ENCODE measurements around the gene MYF6. TPM values are rescaled to one million over a fixed set of nuclear protein-coding genes. Genes with fewer than 3 reads are reported as not detected.

Gene MYF6
- total RNA-seq, 1 experiment from 2014 or later = not detected

- POLR2A ChIA-PET = no interaction called here
- CTCF ChIA-PET = no interaction called here
- H3K4me2 ChIP-seq (ENCODE audit: low read length) = no peak overlapping the region
- no TSS peak for BruUV-seq (replicated peaks)
- H3K4me3 ChIP-seq (replicated peaks in 1 of 2; ENCODE audit: low read depth in 1 of 2, low read length in 2 of 2) = no peak overlapping the region
- no peaks in the 10 kb centered on the region for H3K9me3 ChIP-seq (ENCODE audit: control insufficient read depth in 1 of 2, insufficient read depth in 1 of 2, low read depth in 1 of 2, low read length in 2 of 2)
- TF ChIP-seq EZH2 (IDR thresholded peaks at IDR 0.05) (no peak), RAD21 (IDR thresholded peaks at IDR 0.05; ENCODE audit: low read depth) (no peak), ZNF274 (IDR thresholded peaks at IDR 0.05; ENCODE audit: low read depth, low read length) (no peak), SRF (IDR thresholded peaks at IDR 0.05; ENCODE audit: low read depth) (no peak), ELF1 (IDR thresholded peaks at IDR 0.05; ENCODE audit: borderline replicate concordance, low read depth) (no peak), EGR1 (IDR thresholded peaks at IDR 0.05; ENCODE audit: low read depth) (no peak)
- TF ChIP-seq, protein P1, sequence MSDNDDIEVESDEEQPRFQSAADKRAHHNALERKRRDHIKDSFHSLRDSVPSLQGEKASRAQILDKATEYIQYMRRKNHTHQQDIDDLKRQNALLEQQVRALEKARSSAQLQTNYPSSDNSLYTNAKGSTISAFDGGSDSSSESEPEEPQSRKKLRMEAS (IDR thresholded peaks at IDR 0.05) = no peak
- TF ChIP-seq, protein P2, sequence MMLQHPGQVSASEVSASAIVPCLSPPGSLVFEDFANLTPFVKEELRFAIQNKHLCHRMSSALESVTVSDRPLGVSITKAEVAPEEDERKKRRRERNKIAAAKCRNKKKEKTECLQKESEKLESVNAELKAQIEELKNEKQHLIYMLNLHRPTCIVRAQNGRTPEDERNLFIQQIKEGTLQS (IDR thresholded peaks at IDR 0.05) = no peak
- H3K36me3 ChIP-seq (ENCODE audit: control insufficient read depth in 1 of 2, insufficient read depth in 2 of 2, low read length in 2 of 2) = no peaks in the 10 kb centered on the region
- H3K27ac ChIP-seq (ENCODE audit: low read depth, low read length) = no peak overlapping the region
- intact Hi-C loops (cut with micrococcal nuclease) = no loop called here
- no peaks in the 10 kb centered on the region for H3K4me1 ChIP-seq (ENCODE audit: control insufficient read depth in 1 of 2, insufficient read depth in 2 of 2, low read length in 2 of 2)
- H3K9me2 ChIP-seq (ENCODE audit: insufficient read depth) = no peaks in the 10 kb centered on the region
- H4K20me1 ChIP-seq (ENCODE audit: insufficient read depth) = no peaks in the 10 kb centered on the region
- DNase-seq (ENCODE audit: low read depth, low spot score) (no peak), ATAC-seq (no peak)
- no peak overlapping the region for H2AFZ ChIP-seq (ENCODE audit: low read depth, low read length, poor library complexity, severe bottlenecking)
- H3K9ac ChIP-seq (ENCODE audit: low read length) = no peak overlapping the region
- H3K27me3 ChIP-seq (ENCODE audit: insufficient read depth, low read length) = peaks cover 19% of the 10 kb centered on the region; the same call in 1 of the 2 replicates
- no peaks in the 10 kb centered on the region for H3K79me2 ChIP-seq (ENCODE audit: insufficient read depth, low read length)
- RAD21 ChIA-PET (ENCODE audit: low non-redundant PET in 1 of 2, low total read pairs in 2 of 2, uncharacterized antibody in 2 of 2, unreplicated experiment in 2 of 2) = no interaction called here
Measured at GRCh38 chr12:80747800-80748199, 40.4 kb downstream of the MYF6 start.

- no peak overlapping the region for H3K4me2 ChIP-seq (ENCODE audit: low read length)
- no peaks in the 10 kb centered on the region for H3K36me3 ChIP-seq (ENCODE audit: control insufficient read depth in 1 of 2, insufficient read depth in 2 of 2, low read length in 2 of 2)
- DNase-seq (ENCODE audit: low read depth, low spot score) = no peak
- ChIA-PET POLR2A (no interaction called here), CTCF (interaction anchor here (1.1 kb wide), 1 partner anchor 9 kb away, joined by 3 read pairs; no protein-coding TSS in a partner anchor), RAD21 (ENCODE audit: low non-redundant PET in 1 of 2, low total read pairs in 2 of 2, uncharacterized antibody in 2 of 2, unreplicated experiment in 2 of 2) (no interaction called here)
- H3K4me1 ChIP-seq (ENCODE audit: control insufficient read depth in 1 of 2, insufficient read depth in 2 of 2, low read length in 2 of 2) = no peaks in the 10 kb centered on the region
- ATAC-seq = no peak
- BruUV-seq (replicated peaks) = no TSS peak
- no peak overlapping the region for H3K27ac ChIP-seq (ENCODE audit: low read depth, low read length)
- no peak overlapping the region for H3K9ac ChIP-seq (ENCODE audit: low read length)
- no peaks in the 10 kb centered on the region for H3K9me3 ChIP-seq (ENCODE audit: control insufficient read depth in 1 of 2, insufficient read depth in 1 of 2, low read depth in 1 of 2, low read length in 2 of 2)
- H3K27me3 ChIP-seq (ENCODE audit: insufficient read depth, low read length) = peaks cover 6% of the 10 kb centered on the region; the same call in 1 of the 2 replicates
- no peak overlapping the region for H3K4me3 ChIP-seq (replicated peaks in 1 of 2; ENCODE audit: low read depth in 1 of 2, low read length in 2 of 2)
- intact Hi-C loops (cut with micrococcal nuclease) = no loop called here
- no peaks in the 10 kb centered on the region for H3K79me2 ChIP-seq (ENCODE audit: insufficient read depth, low read length)
- no peak overlapping the region for H2AFZ ChIP-seq (ENCODE audit: low read depth, low read length, poor library complexity, severe bottlenecking)
- no peaks in the 10 kb centered on the region for H4K20me1 ChIP-seq (ENCODE audit: insufficient read depth)
- no peaks in the 10 kb centered on the region for H3K9me2 ChIP-seq (ENCODE audit: insufficient read depth)
- no peak for TF ChIP-seq CBX3 (IDR thresholded peaks at IDR 0.05; ENCODE audit: low read depth)
- no peak for TF ChIP-seq SIN3A (IDR thresholded peaks at IDR 0.05; ENCODE audit: low read depth)
- TF ChIP-seq EGR1 (IDR thresholded peaks at IDR 0.05; ENCODE audit: low read depth) = no peak
- no peak for TF ChIP-seq SRF (IDR thresholded peaks at IDR 0.05; ENCODE audit: low read depth)
- TF ChIP-seq CTCF (IDR thresholded peaks at IDR 0.05 in 2 of 3, conservative IDR thresholded peaks at IDR 0.05 in 1 of 3; ENCODE audit: borderline replicate concordance in 1 of 3, insufficient read depth in 1 of 3, low read depth in 2 of 3, low read length in 2 of 3) = no peak
- no peak for TF ChIP-seq ELF1 (IDR thresholded peaks at IDR 0.05; ENCODE audit: borderline replicate concordance, low read depth)
- TF ChIP-seq CEBPB (IDR thresholded peaks at IDR 0.05; ENCODE audit: low read depth) = no peak
- TF ChIP-seq POLR2AphosphoS5 (IDR thresholded peaks at IDR 0.05; ENCODE audit: low read depth, low read length) = no peak
- TF ChIP-seq, protein P3, sequence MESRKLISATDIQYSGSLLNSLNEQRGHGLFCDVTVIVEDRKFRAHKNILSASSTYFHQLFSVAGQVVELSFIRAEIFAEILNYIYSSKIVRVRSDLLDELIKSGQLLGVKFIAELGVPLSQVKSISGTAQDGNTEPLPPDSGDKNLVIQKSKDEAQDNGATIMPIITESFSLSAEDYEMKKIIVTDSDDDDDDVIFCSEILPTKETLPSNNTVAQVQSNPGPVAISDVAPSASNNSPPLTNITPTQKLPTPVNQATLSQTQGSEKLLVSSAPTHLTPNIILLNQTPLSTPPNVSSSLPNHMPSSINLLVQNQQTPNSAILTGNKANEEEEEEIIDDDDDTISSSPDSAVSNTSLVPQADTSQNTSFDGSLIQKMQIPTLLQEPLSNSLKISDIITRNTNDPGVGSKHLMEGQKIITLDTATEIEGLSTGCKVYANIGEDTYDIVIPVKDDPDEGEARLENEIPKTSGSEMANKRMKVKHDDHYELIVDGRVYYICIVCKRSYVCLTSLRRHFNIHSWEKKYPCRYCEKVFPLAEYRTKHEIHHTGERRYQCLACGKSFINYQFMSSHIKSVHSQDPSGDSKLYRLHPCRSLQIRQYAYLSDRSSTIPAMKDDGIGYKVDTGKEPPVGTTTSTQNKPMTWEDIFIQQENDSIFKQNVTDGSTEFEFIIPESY (IDR thresholded peaks at IDR 0.05; ENCODE audit: extremely low read depth, insufficient replicate concordance, low read length) = no peak
- TF ChIP-seq EZH2 (IDR thresholded peaks at IDR 0.05) = no peak
- TF ChIP-seq TCF7L2 (IDR thresholded peaks at IDR 0.05; ENCODE audit: borderline replicate concordance, extremely low read depth, insufficient read depth, insufficient read length) = no peak
- no peak for TF ChIP-seq EZH2phosphoT487 (IDR thresholded peaks at IDR 0.05; ENCODE audit: borderline replicate concordance)
- TF ChIP-seq, protein P1 (IDR thresholded peaks at IDR 0.05) = no peak
- TF ChIP-seq RAD21 (IDR thresholded peaks at IDR 0.05; ENCODE audit: low read depth) = no peak
Measured at GRCh38 chr12:80749456-80749855, 42.0 kb downstream of the MYF6 start.
